HG03460 (cell line): ENCODE measurements around the gene IMP4.
A peak's percentile ranks its signal among the peaks of the same experiment; 100 is the strongest.

ENCODE experiments used
- ATAC-seq: cut with Tn5 transposase; IDR thresholded peaks from one replicate; pipeline ENCODE4 v1.9.1; 2021; ENCODE audit not compliant: unreplicated experiment

The IMP4 gene

GRCh38 chr2:130355172-130355577, 12.5 kb downstream of the IMP4 start:
- peak; percentile 2 for ATAC-seq

- ATAC-seq, result peak; percentile 83
These were observed 13.1 kb downstream of the IMP4 start, which contains the start of gene PTPN18 for GRCh38 chr2:130355578-130356431. PTPN18 (plus strand) TSS chr2:130356056; CDS start chr2:130356108, 52 bp downstream.

- ATAC-seq, result no peak
These were observed 15.2 kb downstream of the IMP4 start for GRCh38 chr2:130357864-130358263.

- no peak for ATAC-seq
These were observed 16.0 kb downstream of the IMP4 start for GRCh38 chr2:130358420-130359350.

GRCh38 chr2:130359466-130359865, 16.8 kb downstream of the IMP4 start:
- ATAC-seq, result no peak

- ATAC-seq, result no peak
These were observed 20.8 kb downstream of the IMP4 start for GRCh38 chr2:130363479-130363878.

- ATAC-seq, result no peak
These were observed 22.4 kb downstream of the IMP4 start for GRCh38 chr2:130365075-130365474.

GRCh38 chr2:130365963-130366362, 23.3 kb downstream of the IMP4 start:
- ATAC-seq, result no peak

- no peak for ATAC-seq
These were observed 24.0 kb downstream of the IMP4 start for GRCh38 chr2:130366720-130367119.

GRCh38 chr2:130368786-130369185, 26.1 kb downstream of the IMP4 start:
- no peak for ATAC-seq

- ATAC-seq, result no peak
These were observed 26.7 kb downstream of the IMP4 start for GRCh38 chr2:130369311-130369964.

- ATAC-seq, result no peak
These were observed 27.3 kb downstream of the IMP4 start for GRCh38 chr2:130369965-130370341.

GRCh38 chr2:130370490-130370889, 27.8 kb downstream of the IMP4 start:
- ATAC-seq, result no peak

GRCh38 chr2:130371723-130372054, 29.0 kb downstream of the IMP4 start:
- peak; percentile 34 for ATAC-seq

GRCh38 chr2:130372055-130372832, 29.5 kb downstream of the IMP4 start:
- peak; percentile 69 for ATAC-seq

- ATAC-seq, result no peak
These were observed 30.4 kb downstream of the IMP4 start for GRCh38 chr2:130372833-130373807.

- ATAC-seq, result no peak
These were observed 31.2 kb downstream of the IMP4 start for GRCh38 chr2:130373808-130374365.

- no peak for ATAC-seq
These were observed 32.0 kb downstream of the IMP4 start for GRCh38 chr2:130374587-130375290.
